OCI-LY1 (cell line): ENCODE data around the gene WTAP.
A peak's percentile ranks its signal among the peaks of the same experiment; 100 is the strongest.
"Not testable (repeated sequence)": the region's sequence is repeated elsewhere in the genome, so short reads cannot be mapped to it uniquely, and the experiment has no call there.

Source experiments
- H2AFZ ChIP-seq: fragments of 200-600 bp; sonication (generic), shearing (Covaris generic); 2 replicates; pipeline ENCODE4 v1.6.0; 2014; ENCODE audit warnings: antibody characterized with exemption, mild to moderate bottlenecking, low read length
- H3F3A ChIP-seq: fragments of 200-600 bp; sonication (generic), shearing (Covaris generic); 2 replicates; pipeline ENCODE4 v1.6.0; 2014; ENCODE audit warnings: mild to moderate bottlenecking, antibody characterized with exemption, low read length, moderate library complexity; ENCODE audit not compliant: insufficient read depth
- H3K27ac ChIP-seq: fragments of 200-600 bp; sonication (generic); 2 replicates; pipeline ENCODE4 v1.5.1; 2014; ENCODE audit warnings: low read length, mixed run types, mild to moderate bottlenecking, low read depth; ENCODE audit not compliant: poor library complexity, severe bottlenecking
- H3K27me3 ChIP-seq: fragments of 200-600 bp; sonication (generic); 2 replicates; pipeline ENCODE4 v1.6.0; 2014; ENCODE audit warnings: antibody characterized with exemption, mild to moderate bottlenecking, low read length, moderate library complexity; ENCODE audit not compliant: insufficient read depth
- H3K36me3 ChIP-seq: fragments of 200-600 bp; sonication (generic); 2 replicates; pipeline ENCODE4 v1.6.1; 2014; ENCODE audit warnings: mild to moderate bottlenecking, antibody characterized with exemption, low read length, moderate library complexity, mixed read lengths; ENCODE audit not compliant: insufficient read depth
- H3K4me1 ChIP-seq: fragments of 200-600 bp; sonication (generic); 2 replicates; pipeline ENCODE4 v1.5.1; 2014; ENCODE audit warnings: mild to moderate bottlenecking, low read length, moderate library complexity; ENCODE audit not compliant: insufficient read depth, severe bottlenecking
- H3K4me2 ChIP-seq: fragments of 200-600 bp; sonication (generic), shearing (Covaris generic); 2 replicates; pipeline ENCODE4 v1.6.1; 2014; ENCODE audit warnings: low read length
- H3K4me3 ChIP-seq: fragments of 200-600 bp; sonication (generic); 2 replicates; pipeline ENCODE4 v1.5.1; 2014; ENCODE audit warnings: low read length, low read depth, mild to moderate bottlenecking, mixed read lengths; ENCODE audit not compliant: poor library complexity, severe bottlenecking
- H3K79me2 ChIP-seq: fragments of 200-600 bp; shearing (Covaris generic); 2 replicates; pipeline ENCODE4 v1.6.1; 2016; ENCODE audit warnings: mixed run types, low read length, mixed read lengths; ENCODE audit not compliant: insufficient read depth
- H3K9ac ChIP-seq: fragments of 200-600 bp; sonication (generic), shearing (Covaris generic); 2 replicates; pipeline ENCODE4 v1.6.1; 2014; ENCODE audit warnings: mild to moderate bottlenecking, low read length, mixed read lengths
- H3K9me2 ChIP-seq: fragments of 200-600 bp; sonication (generic), shearing (Covaris generic); 2 replicates; pipeline ENCODE4 v1.6.1; 2014; ENCODE audit warnings: low read depth, mild to moderate bottlenecking, low read length, mixed read lengths
- H3K9me3 ChIP-seq: fragments of 200-600 bp; shearing (Covaris generic); 2 replicates; pipeline ENCODE4 v1.6.1; 2014; ENCODE audit warnings: low read length, mixed read lengths
- H4K20me1 ChIP-seq: fragments of 200-600 bp; sonication (generic), shearing (Covaris generic); 2 replicates; pipeline ENCODE4 v1.6.0; 2016; ENCODE audit warnings: mild to moderate bottlenecking, low read length; ENCODE audit not compliant: insufficient read depth
- EZH2 ChIP-seq: fragments of 200-600 bp; sonication (generic), shearing (Covaris generic); IDR thresholded peaks from 2 replicates; pipeline ENCODE4 v1.8.0; 2017; ENCODE audit warnings: borderline replicate concordance, mixed run types, mild to moderate bottlenecking, antibody characterized with exemption, low read length, moderate library complexity, mixed read lengths
- TF ChIP-seq, protein P1 (sequence below): fragments of 200-600 bp; sonication (generic), shearing (Covaris generic); IDR thresholded peaks from 2 replicates; pipeline ENCODE4 v1.5.1; 2017; ENCODE audit warnings: mild to moderate bottlenecking, antibody characterized with exemption, low read length, moderate library complexity, mixed read lengths

Gene WTAP

DNA sequence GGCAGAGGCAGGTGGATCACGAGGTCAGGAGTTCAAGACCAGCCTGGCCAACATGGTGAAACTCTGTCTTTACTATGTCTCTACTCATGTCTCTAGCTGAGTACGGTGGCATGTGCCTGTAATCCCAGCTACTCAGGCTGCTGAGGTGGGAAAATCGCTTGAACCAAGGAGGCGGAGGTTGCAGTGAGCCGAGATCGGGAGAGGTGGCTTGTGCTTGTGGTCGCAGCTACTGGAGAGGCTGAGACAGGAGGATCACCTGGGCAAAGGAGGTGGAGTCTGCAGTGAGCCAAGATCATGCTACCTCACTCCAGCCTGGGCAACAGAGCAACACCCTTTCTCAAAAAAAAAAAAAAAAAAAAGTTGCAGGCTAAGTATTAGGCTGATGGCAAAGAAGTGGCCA lies 8.0 kb upstream of the WTAP start:
- Histone ChIP-seq H3K9ac (no peak overlapping the region), H3K9me3 (no peaks in the 10 kb centered on the region), H3F3A (no peaks in the 10 kb centered on the region), H3K36me3 (peaks cover 16% of the 10 kb centered on the region), H3K27me3 (no peaks in the 10 kb centered on the region), H2AFZ (no peak overlapping the region), H3K27ac (no peak overlapping the region), H3K4me2 (no peak overlapping the region), H3K4me1 (no peaks in the 10 kb centered on the region), H3K4me3 (no peak overlapping the region), H3K79me2 (peaks cover 12% of the 10 kb centered on the region), H3K9me2 (no peaks in the 10 kb centered on the region), H4K20me1 (no peaks in the 10 kb centered on the region)
- TF ChIP-seq, protein P1, sequence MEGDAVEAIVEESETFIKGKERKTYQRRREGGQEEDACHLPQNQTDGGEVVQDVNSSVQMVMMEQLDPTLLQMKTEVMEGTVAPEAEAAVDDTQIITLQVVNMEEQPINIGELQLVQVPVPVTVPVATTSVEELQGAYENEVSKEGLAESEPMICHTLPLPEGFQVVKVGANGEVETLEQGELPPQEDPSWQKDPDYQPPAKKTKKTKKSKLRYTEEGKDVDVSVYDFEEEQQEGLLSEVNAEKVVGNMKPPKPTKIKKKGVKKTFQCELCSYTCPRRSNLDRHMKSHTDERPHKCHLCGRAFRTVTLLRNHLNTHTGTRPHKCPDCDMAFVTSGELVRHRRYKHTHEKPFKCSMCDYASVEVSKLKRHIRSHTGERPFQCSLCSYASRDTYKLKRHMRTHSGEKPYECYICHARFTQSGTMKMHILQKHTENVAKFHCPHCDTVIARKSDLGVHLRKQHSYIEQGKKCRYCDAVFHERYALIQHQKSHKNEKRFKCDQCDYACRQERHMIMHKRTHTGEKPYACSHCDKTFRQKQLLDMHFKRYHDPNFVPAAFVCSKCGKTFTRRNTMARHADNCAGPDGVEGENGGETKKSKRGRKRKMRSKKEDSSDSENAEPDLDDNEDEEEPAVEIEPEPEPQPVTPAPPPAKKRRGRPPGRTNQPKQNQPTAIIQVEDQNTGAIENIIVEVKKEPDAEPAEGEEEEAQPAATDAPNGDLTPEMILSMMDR, result no peak
- no peak for TF ChIP-seq EZH2

DNA sequence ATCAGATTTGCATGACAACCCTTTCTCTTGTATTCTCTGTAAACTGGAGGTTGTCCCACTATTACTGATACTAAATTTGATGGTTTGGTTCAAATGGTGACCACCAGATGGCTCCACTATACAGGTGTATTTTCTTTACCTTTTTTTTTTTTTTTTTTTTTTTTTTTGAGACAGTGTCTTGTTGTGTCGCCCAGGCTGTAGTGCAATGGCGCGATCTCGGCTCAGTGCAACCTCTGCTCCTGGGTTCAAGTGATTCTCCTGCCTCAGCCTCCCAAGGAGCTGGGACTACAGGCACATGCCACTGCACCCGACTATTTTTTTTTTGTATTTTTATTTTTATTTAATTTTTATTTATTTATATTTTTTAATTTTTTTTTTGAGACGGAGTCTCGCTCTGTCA lies 6.6 kb upstream of the WTAP start:
- no peak overlapping the region for H3K9ac ChIP-seq
- H3K4me3 ChIP-seq, result no peak overlapping the region
- TF ChIP-seq, protein P1, result peak; percentile 52
- TF ChIP-seq EZH2, result no peak
- H3K4me1 ChIP-seq, result peaks cover 11% of the 10 kb centered on the region
- no peaks in the 10 kb centered on the region for H3F3A ChIP-seq
- H3K36me3 ChIP-seq, result peaks cover 18% of the 10 kb centered on the region
- no peaks in the 10 kb centered on the region for H3K9me2 ChIP-seq
- H4K20me1 ChIP-seq, result no peaks in the 10 kb centered on the region
- no peaks in the 10 kb centered on the region for H3K9me3 ChIP-seq
- no peak overlapping the region for H3K4me2 ChIP-seq
- H3K27ac ChIP-seq, result no peak overlapping the region
- peaks cover 20% of the 10 kb centered on the region for H3K79me2 ChIP-seq
- no peaks in the 10 kb centered on the region for H3K27me3 ChIP-seq
- H2AFZ ChIP-seq, result no peak overlapping the region

DNA sequence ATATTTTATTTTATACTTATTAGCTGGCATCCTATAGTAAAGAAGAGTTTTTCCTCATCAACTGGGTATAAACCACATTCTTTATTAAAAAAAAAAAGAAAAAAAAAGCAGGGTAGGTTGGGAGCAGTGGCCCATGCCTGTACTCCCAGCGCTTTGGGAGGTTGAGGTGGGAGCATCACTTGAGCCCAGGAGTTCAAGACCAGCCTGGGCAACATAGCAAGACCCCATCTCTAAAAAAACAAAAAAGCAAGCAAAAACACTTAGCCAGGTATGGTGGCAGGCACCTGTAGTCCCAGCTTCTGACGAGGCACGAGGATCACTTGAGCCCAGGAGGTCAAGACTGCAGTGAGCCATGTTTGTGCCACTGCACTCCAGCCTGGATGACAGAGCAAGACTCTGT lies 5.3 kb upstream of the WTAP start:
- H3K27ac ChIP-seq, H3K27me3 ChIP-seq, H3K4me3 ChIP-seq, H2AFZ ChIP-seq, H3K9me3 ChIP-seq, H3K4me2 ChIP-seq, H3F3A ChIP-seq, H4K20me1 ChIP-seq, H3K9me2 ChIP-seq, H3K9ac ChIP-seq: not testable (repeated sequence)
- peaks cover 29% of the 10 kb centered on the region for H3K79me2 ChIP-seq
- peaks cover 15% of the 10 kb centered on the region for H3K4me1 ChIP-seq
- H3K36me3 ChIP-seq, result peaks cover 18% of the 10 kb centered on the region

DNA sequence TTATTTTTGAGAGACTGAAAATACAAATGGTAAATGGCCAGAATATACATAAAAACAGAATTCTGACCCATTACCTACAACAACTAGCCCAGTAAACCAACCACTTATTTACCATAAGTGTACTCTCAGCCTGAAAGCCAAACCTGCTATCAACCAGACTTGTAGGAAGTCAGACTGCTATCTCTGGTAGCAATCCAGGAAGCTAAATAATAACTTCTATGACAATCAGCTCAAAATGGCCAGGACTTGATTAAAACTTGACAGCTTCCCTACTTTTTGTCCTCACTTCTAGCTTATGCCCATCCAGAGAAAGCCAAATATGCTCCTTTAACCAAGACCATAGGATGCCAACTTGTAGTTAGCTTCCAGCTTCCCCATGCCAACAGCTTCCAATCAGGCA lies 4.7 kb upstream of the WTAP start:
- Histone ChIP-seq H3K4me3 (no peak overlapping the region), H3K27me3 (no peaks in the 10 kb centered on the region), H3K9me3 (no peaks in the 10 kb centered on the region), H3K4me2 (no peak overlapping the region), H3K9ac (no peak overlapping the region), H3K79me2 (peaks cover 30% of the 10 kb centered on the region), H2AFZ (no peak overlapping the region), H3K9me2 (no peaks in the 10 kb centered on the region), H3K27ac (no peak overlapping the region), H4K20me1 (no peaks in the 10 kb centered on the region), H3K36me3 (peaks cover 18% of the 10 kb centered on the region), H3F3A (no peaks in the 10 kb centered on the region), H3K4me1 (peaks cover 15% of the 10 kb centered on the region)
- TF ChIP-seq, protein P1, result no peak
- no peak for TF ChIP-seq EZH2
